H1 (cell line): Measurements from ENCODE around the gene CORO7. TPM values are rescaled to one million over a fixed set of nuclear protein-coding genes. Genes with fewer than 3 reads are reported as not detected.

ENCODE experiments used
- CTCF ChIA-PET: fragments of 300-600 bp; sonication (Branson Sonifier 250); formaldehyde crosslinking; loops from one replicate; lab custom pipeline; 2021; ENCODE audit not compliant: partially characterized antibody; lab: Charles Lee
- POLR2A ChIA-PET: fragments of 300-600 bp; sonication (Branson Sonifier 250); formaldehyde crosslinking; loops from one replicate; lab custom pipeline; 2021; ENCODE audit warnings: inconsistent platforms; ENCODE audit not compliant: partially characterized antibody; lab: Charles Lee
- DNase-seq, 2 experiments: peaks; one replicate each; pipeline versions ENCODE4 v3.0.0 to v3.0.0-alpha.2; 2010 to 2022; ENCODE audit warnings: low spot score in 2 of 2, low read depth in 1 of 2, mixed read lengths in 1 of 2
- FAIRE-seq: peaks from 2 replicates; lab custom pipeline; 2011; peaks lifted over from hg19 to GRCh38; lab: Jason Lieb, UNC
- H2AFZ ChIP-seq: 2 replicates; pipeline ENCODE4 v1.8.1; 2012; ENCODE audit warnings: low read length, inconsistent platforms
- H2AK5ac ChIP-seq: 2 replicates; pipeline ENCODE4 v1.6.1; 2013; ENCODE audit warnings: low read depth, low read length
- H2BK120ac ChIP-seq: replicated peaks from 2 replicates; pipeline ENCODE3; 2013; ENCODE audit warnings: low read depth, low read length, inconsistent platforms
- H2BK12ac ChIP-seq: 2 replicates; pipeline ENCODE4 v1.6.1; 2013; ENCODE audit warnings: low read depth, low read length
- H2BK15ac ChIP-seq: 2 replicates; pipeline ENCODE4 v1.6.1; 2013; ENCODE audit warnings: low read length
- H2BK20ac ChIP-seq: 2 replicates; pipeline ENCODE4 v1.6.1; 2013; ENCODE audit warnings: low read length
- H2BK5ac ChIP-seq: 2 replicates; pipeline ENCODE4 v1.6.1; 2013; ENCODE audit warnings: low read depth, low read length
- H3K14ac ChIP-seq: 2 replicates; pipeline ENCODE4 v1.6.1; 2013; ENCODE audit warnings: inconsistent platforms; ENCODE audit not compliant: insufficient read length
- H3K18ac ChIP-seq: 2 replicates; pipeline ENCODE4 v1.6.1; 2013; ENCODE audit warnings: low read length; ENCODE audit errors: extremely low read depth
- H3K23ac ChIP-seq: 2 replicates; pipeline ENCODE4 v1.6.1; 2013; ENCODE audit warnings: inconsistent platforms; ENCODE audit not compliant: insufficient read length
- H3K23me2 ChIP-seq: 2 replicates; pipeline ENCODE4 v1.6.1; 2013; ENCODE audit warnings: low read depth, low read length
- H3K27ac ChIP-seq: 2 replicates; pipeline ENCODE4 v1.6.1; 2011; ENCODE audit warnings: low read depth, low read length, inconsistent platforms
- H3K27me3 ChIP-seq, 4 experiments: replicated peaks in 1 of 4; 1 replicate in 1 of 4; 2 replicates in 3 of 4; pipeline versions ENCODE4 v1.6.1 to v1.8.1; 2011 to 2013; ENCODE audit warnings: low read length in 3 of 4, mild to moderate bottlenecking in 3 of 4, inconsistent platforms in 2 of 4, mixed read lengths in 2 of 4, moderate library complexity in 1 of 4; ENCODE audit not compliant: control insufficient read depth in 3 of 4, insufficient read depth in 3 of 4; ENCODE audit errors: extremely low read depth in 1 of 4
- H3K36me3 ChIP-seq, 4 experiments: 2 replicates each; pipeline versions ENCODE4 v1.6.1 to v1.8.1; 2011 to 2013; ENCODE audit warnings: mild to moderate bottlenecking in 4 of 4, low read length in 3 of 4, moderate library complexity in 2 of 4, control low read depth in 1 of 4, inconsistent platforms in 1 of 4; ENCODE audit not compliant: insufficient read depth in 4 of 4, control insufficient read depth in 2 of 4
- H3K4ac ChIP-seq: replicated peaks from 2 replicates; pipeline ENCODE3; 2013; ENCODE audit warnings: low read length, low read depth, mixed read lengths, inconsistent platforms; ENCODE audit not compliant: insufficient read length
- H3K4me1 ChIP-seq, 4 experiments: replicated peaks in 1 of 4; 1 replicate in 1 of 4; 2 replicates in 3 of 4; pipeline versions ENCODE4 v1.6.1 to v1.8.1; 2011 to 2013; ENCODE audit warnings: low read length in 3 of 4, inconsistent platforms in 2 of 4, mixed read lengths in 1 of 4; ENCODE audit not compliant: insufficient read depth in 4 of 4, control insufficient read depth in 3 of 4
- H3K4me2 ChIP-seq, 2 experiments: 2 replicates each; pipeline versions ENCODE4 v1.6.1 to v1.8.1; 2011 to 2013; ENCODE audit warnings: low read depth in 2 of 2, low read length in 2 of 2, control low read depth in 1 of 2, inconsistent platforms in 1 of 2, mild to moderate bottlenecking in 1 of 2; ENCODE audit not compliant: insufficient read depth in 1 of 2
- H3K4me3 ChIP-seq, 4 experiments: fragments of 200-600, 300-600 bp in 1 of 4; sonication (generic), shearing (Covaris generic), sonication (Bioruptor Twin) in 1 of 4; 2 replicates each; pipeline versions ENCODE4 v1.5.1 to v1.8.1; 2011 to 2016; ENCODE audit warnings: low read length in 4 of 4, low read depth in 3 of 4, control low read depth in 2 of 4, inconsistent platforms in 2 of 4, mild to moderate bottlenecking in 2 of 4, mixed read lengths in 1 of 4, moderate library complexity in 1 of 4; ENCODE audit not compliant: insufficient read depth in 2 of 4; ENCODE audit errors: extremely low read depth in 1 of 4
- H3K56ac ChIP-seq: replicated peaks from 2 replicates; pipeline ENCODE3; 2013; ENCODE audit warnings: low read depth, mild to moderate bottlenecking, mixed read lengths, low read length, inconsistent platforms; ENCODE audit not compliant: insufficient read length
- H3K79me1 ChIP-seq: 2 replicates; pipeline ENCODE4 v1.6.1; 2013; ENCODE audit warnings: low read depth, low read length, control low read depth
- H3K79me2 ChIP-seq, 2 experiments: 2 replicates each; pipeline versions ENCODE4 v1.6.1 to v1.8.1; 2012 to 2013; ENCODE audit warnings: low read length in 2 of 2, mild to moderate bottlenecking in 2 of 2, inconsistent platforms in 1 of 2; ENCODE audit not compliant: insufficient read depth in 2 of 2, control insufficient read depth in 1 of 2
- H3K9ac ChIP-seq, 4 experiments: replicated peaks in 1 of 4; 1 replicate in 1 of 4; 2 replicates in 3 of 4; pipeline versions ENCODE4 v1.6.1 to v1.8.1; 2011 to 2013; ENCODE audit warnings: low read depth in 3 of 4, low read length in 3 of 4, control low read depth in 2 of 4, mild to moderate bottlenecking in 2 of 4, moderate library complexity in 2 of 4, inconsistent platforms in 1 of 4; ENCODE audit errors: extremely low read depth in 1 of 4
- H3K9me3 ChIP-seq, 2 experiments: 2 replicates each; pipeline versions ENCODE4 v1.6.1 to v1.8.1; 2012 to 2013; ENCODE audit warnings: mild to moderate bottlenecking in 2 of 2, moderate library complexity in 2 of 2, control low read depth in 1 of 2, inconsistent platforms in 1 of 2, low read depth in 1 of 2, low read length in 1 of 2, mixed read lengths in 1 of 2; ENCODE audit not compliant: insufficient read depth in 2 of 2
- H4K20me1 ChIP-seq, 2 experiments: replicated peaks in 1 of 2; 2 replicates each; pipeline versions ENCODE3 to v1.8.1; 2011 to 2013; ENCODE audit warnings: inconsistent platforms in 2 of 2, low read length in 2 of 2, mild to moderate bottlenecking in 1 of 2; ENCODE audit not compliant: insufficient read depth in 2 of 2, control insufficient read depth in 1 of 2
- H4K5ac ChIP-seq: 2 replicates; pipeline ENCODE4 v1.6.1; 2013; ENCODE audit warnings: low read length, low read depth, mixed read lengths, inconsistent platforms; ENCODE audit not compliant: insufficient read length
- H4K8ac ChIP-seq: 2 replicates; pipeline ENCODE4 v1.8.0; 2013; ENCODE audit warnings: mild to moderate bottlenecking, moderate library complexity, low read length, inconsistent platforms; ENCODE audit not compliant: insufficient read depth; ENCODE audit errors: extremely low read depth
- H4K91ac ChIP-seq: replicated peaks from 2 replicates; pipeline ENCODE3; 2013; ENCODE audit warnings: low read length, mixed read lengths, inconsistent platforms; ENCODE audit not compliant: insufficient read length
- CEBPB ChIP-seq: IDR thresholded peaks from 2 replicates; pipeline ENCODE4 v1.6.1; 2012; ENCODE audit warnings: low read depth, low read length
- CHD1 ChIP-seq: IDR thresholded peaks from 2 replicates; pipeline ENCODE4 v1.6.1; 2012; ENCODE audit warnings: low read depth, low read length, improper control_type of control experiment
- CTBP2 ChIP-seq: IDR thresholded peaks from 2 replicates; pipeline ENCODE4 v1.7.0; 2011; ENCODE audit warnings: borderline replicate concordance, mild to moderate bottlenecking, moderate library complexity, mixed read lengths, low read length; ENCODE audit not compliant: insufficient read depth, insufficient read length
- FOSL1 ChIP-seq: IDR thresholded peaks from 2 replicates; pipeline ENCODE4 v1.6.1; 2011; ENCODE audit warnings: mild to moderate bottlenecking, low read depth, low read length, moderate library complexity; ENCODE audit not compliant: insufficient read depth
- RXRA ChIP-seq: IDR thresholded peaks from 2 replicates; pipeline ENCODE4 v1.6.1; 2011; ENCODE audit warnings: low read depth, mild to moderate bottlenecking, low read length, moderate library complexity; ENCODE audit not compliant: insufficient read depth
- SP2 ChIP-seq: IDR thresholded peaks from 2 replicates; pipeline ENCODE4 v1.6.1; 2012; ENCODE audit warnings: mild to moderate bottlenecking, low read length, inconsistent platforms
- TAF7 ChIP-seq: optimal IDR thresholded peaks from 2 replicates; pipeline ENCODE3; 2011; ENCODE audit warnings: low read depth, mild to moderate bottlenecking, inconsistent platforms, low read length, moderate library complexity, borderline replicate concordance
- TEAD4 ChIP-seq: IDR thresholded peaks from 2 replicates; pipeline ENCODE4 v1.6.1; 2012; ENCODE audit warnings: low read depth, low read length, inconsistent platforms, mixed read lengths
- whole genome bisulfite sequencing, 2 experiments: shearing (Covaris generic) in 1 of 2; methylation state at CpG; one replicate each; pipeline versions ENCODE4 v1.1.6 to v1.1.7; 2013 to 2015; ENCODE audit warnings: low lambda C conversion rate in 2 of 2, mixed read lengths in 2 of 2, inconsistent platforms in 1 of 2, low coverage in 1 of 2, missing lambda C conversion rate in 1 of 2; ENCODE audit not compliant: insufficient replicate concordance in 2 of 2, insufficient coverage in 1 of 2, insufficient read length in 1 of 2; ENCODE audit errors: extremely low coverage in 1 of 2, missing lambda C conversion rate in 1 of 2; 5-methylcytosine and 5-hydroxymethylcytosine counted together
- polyA plus RNA-seq, 7 experiments: library from polyadenylated mRNA; depleted of rRNA in 3 of 7; stranded (reverse) in 5 of 7; unstranded in 2 of 7; fragments of >200 nt in 5 of 7; fragments of 200-250 nt in 2 of 7; gene quantifications; 1 replicate in 5 of 7; 2 replicates in 1 of 7; 4 replicates in 1 of 7; pipeline versions ENCODE4 v1.2.1 to v1.2.3, GENCODE V29; 2011 to 2013; ENCODE audit warnings: missing spikeins in 2 of 7, mixed read lengths in 2 of 7
- total RNA-seq: library from RNA; stranded (reverse); fragmentation: NEBNext Ultra II Directional; extraction: Animal tissue kit (Norgen Biotek cat#: 25700); gene quantifications from 2 replicates; pipeline ENCODE4 v1.2.1, GENCODE V29; 2021
- TF ChIP-seq, protein P1 (sequence below): IDR thresholded peaks from 2 replicates; pipeline ENCODE4 v1.6.1; 2012; ENCODE audit warnings: inconsistent platforms
- TF ChIP-seq, protein P2 (sequence below): IDR thresholded peaks from 2 replicates; pipeline ENCODE4 v1.6.1; 2011; ENCODE audit warnings: low read length, improper control_type of control experiment

The CORO7 gene
- total and polyA plus RNA-seq, 2 of the 8 experiments (the other 6 are each of a cell fraction or from before 2014, with no cell fraction given): 25.2 to 29.8 TPM

DNA sequence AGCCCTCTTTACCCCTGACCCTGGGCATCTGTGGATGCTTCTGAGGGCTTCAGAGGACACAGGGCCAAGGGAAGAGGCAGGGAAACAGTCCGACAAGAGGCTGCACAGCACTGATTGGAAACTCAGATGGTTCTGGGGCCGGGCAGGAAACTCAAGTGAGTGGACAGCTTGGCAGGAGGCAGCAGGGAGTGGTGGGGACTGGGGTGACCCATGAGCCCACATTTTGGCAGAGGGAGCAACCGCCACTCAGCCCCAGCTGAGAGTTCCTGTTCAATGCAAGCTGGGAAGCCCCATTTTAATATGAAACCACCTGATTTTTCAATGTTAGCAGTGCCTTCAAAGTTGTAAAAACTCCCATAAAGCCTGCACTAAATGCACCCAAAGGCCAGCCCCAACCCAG is 46.2 kb downstream of the CORO7 start:
- no peak overlapping the region for H3K9ac ChIP-seq
- no peak overlapping the region for H4K5ac ChIP-seq
- no peak overlapping the region for H3K4ac ChIP-seq
- no peaks in the 10 kb centered on the region for H3K36me3 ChIP-seq
- H2AFZ ChIP-seq: no peak overlapping the region
- ChIA-PET CTCF (interaction anchor here (0.6 to 14.0 kb wide), 10 partner anchors 8 to 109 kb away, joined by 3 to 425 read pairs (median 5); no protein-coding TSS in a partner anchor), POLR2A (interaction anchor here (0.9 to 3.1 kb wide), 13 partner anchors 8 to 102 kb away, joined by 3 to 14 read pairs (median 4); partner anchors contain the start of gene PAM16)
- H3K23ac ChIP-seq: no peak overlapping the region
- H2AK5ac ChIP-seq: no peak overlapping the region
- TF ChIP-seq FOSL1 (no peak), SP2 (no peak), TAF7 (no peak), RXRA (no peak), CHD1 (no peak), CTBP2 (no peak), CEBPB (no peak), TEAD4 (no peak)
- TF ChIP-seq, protein P1, sequence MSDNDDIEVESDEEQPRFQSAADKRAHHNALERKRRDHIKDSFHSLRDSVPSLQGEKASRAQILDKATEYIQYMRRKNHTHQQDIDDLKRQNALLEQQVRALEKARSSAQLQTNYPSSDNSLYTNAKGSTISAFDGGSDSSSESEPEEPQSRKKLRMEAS: no peak
- TF ChIP-seq, protein P2, sequence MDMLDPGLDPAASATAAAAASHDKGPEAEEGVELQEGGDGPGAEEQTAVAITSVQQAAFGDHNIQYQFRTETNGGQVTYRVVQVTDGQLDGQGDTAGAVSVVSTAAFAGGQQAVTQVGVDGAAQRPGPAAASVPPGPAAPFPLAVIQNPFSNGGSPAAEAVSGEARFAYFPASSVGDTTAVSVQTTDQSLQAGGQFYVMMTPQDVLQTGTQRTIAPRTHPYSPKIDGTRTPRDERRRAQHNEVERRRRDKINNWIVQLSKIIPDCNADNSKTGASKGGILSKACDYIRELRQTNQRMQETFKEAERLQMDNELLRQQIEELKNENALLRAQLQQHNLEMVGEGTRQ: no peak
- peaks cover 4 to 14% of the 10 kb centered on the region in 2 experiments for H4K20me1 ChIP-seq
- H2BK120ac ChIP-seq: no peak overlapping the region
- H3K56ac ChIP-seq: no peak overlapping the region
- H2BK12ac ChIP-seq: no peak overlapping the region
- no peak overlapping the region for H3K14ac ChIP-seq
- no peak for FAIRE-seq
- no peak for DNase-seq
- peaks cover 6% of the 10 kb centered on the region; the same call in 1 of the 2 replicates for H3K23me2 ChIP-seq
- peaks cover 4% of the 10 kb centered on the region for H3K79me1 ChIP-seq
- no peak overlapping the region for H3K4me3 ChIP-seq
- H3K27me3 ChIP-seq: peaks cover 0 to 3% (median under 1%) of the 10 kb centered on the region in 4 experiments; a peak in 2 of 7 replicates
- no peak overlapping the region for H4K91ac ChIP-seq
- H2BK20ac ChIP-seq: no peak overlapping the region
- H2BK5ac ChIP-seq: no peak overlapping the region
- peaks cover 0 to 7% of the 10 kb centered on the region in 2 experiments; a peak in 1 of 4 replicates for H3K79me2 ChIP-seq
- H3K18ac ChIP-seq: no peak overlapping the region
- H2BK15ac ChIP-seq: no peak overlapping the region
- no peak overlapping the region for H3K27ac ChIP-seq
- WGBS, 2 experiments: 90% methylated on average over 3 of the region's 3 CpGs; no CpG with 5 or more reads in 1 of the 2 experiments
- H3K9me3 ChIP-seq: no peaks in the 10 kb centered on the region
- H3K4me2 ChIP-seq: no peak overlapping the region
- H4K8ac ChIP-seq: no peak overlapping the region; the same call in 1 of the 2 replicates
- peaks cover 4 to 33% (median 27%) of the 10 kb centered on the region in 4 experiments for H3K4me1 ChIP-seq
